ENCODE measurements around the gene BORCS8.

GRCh38 chr19:19230999-19231398 is 39.0 kb upstream of the BORCS8 start:
- TF ChIP-seq EHMT2 (IDR thresholded peaks at IDR 0.05; ENCODE audit: borderline replicate concordance, low read depth, low read length) (no peak), PBX2 (CRISPR knock-in tag; IDR thresholded peaks at IDR 0.05) (no peak), ZBED4 (CRISPR knock-in tag; IDR thresholded peaks at IDR 0.05; ENCODE audit: borderline replicate concordance) (no peak), EZH2 (conservative IDR thresholded peaks at IDR 0.05; ENCODE audit: low read depth, low read length) (no peak), PHF8 (CRISPR knock-in tag; IDR thresholded peaks at IDR 0.05) (no peak), ZFP36L2 (CRISPR knock-in tag; IDR thresholded peaks at IDR 0.05) (no peak), HBP1 (CRISPR knock-in tag; IDR thresholded peaks at IDR 0.05; ENCODE audit: low read depth) (no peak), SP1 (IDR thresholded peaks at IDR 0.05) (no peak), SP1 (CRISPR knock-in tag; IDR thresholded peaks at IDR 0.05) (no peak), JUNB (CRISPR knock-in tag; IDR thresholded peaks at IDR 0.05; ENCODE audit: borderline replicate concordance) (no peak)
